Measurements from ENCODE around the gene ABCC12. TPM values are rescaled to one million over a fixed set of nuclear protein-coding genes. Genes with fewer than 3 reads are reported as not detected.

ABCC12 gene
- total RNA-seq, 4 donors from 2014 or later: not detected

DNA sequence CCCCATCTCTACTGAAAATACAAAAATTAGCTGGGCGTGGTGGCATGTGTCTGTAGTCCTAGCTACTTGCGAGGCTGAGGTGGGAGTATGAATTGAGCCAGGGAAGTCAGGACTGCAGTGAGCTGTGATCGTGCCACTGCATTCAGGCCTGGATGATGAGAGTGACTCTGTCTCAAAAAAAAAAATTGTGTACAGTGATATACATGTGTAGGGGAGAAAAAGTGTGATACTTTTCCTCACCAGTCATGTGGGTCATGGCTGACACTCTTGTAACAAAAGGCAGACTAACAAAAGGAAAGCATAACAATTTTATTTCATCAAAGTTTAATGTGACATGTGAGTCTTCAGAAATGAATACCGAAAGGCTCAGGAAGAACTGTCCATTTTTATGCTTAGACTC lies 2.0 kb upstream of the ABCC12 start:
- Histone ChIP-seq H3K4me1 (peaks cover 5% of the 10 kb centered on the region), H3K27ac (no peak overlapping the region), H3K4me3 (no peak overlapping the region), H3K27me3 (peaks cover 9% of the 10 kb centered on the region), H3K9me3 (no peaks in the 10 kb centered on the region), H3K36me3 (no peaks in the 10 kb centered on the region)
- 92% methylated on average over 4 of the region's 4 CpGs for WGBS
- TF ChIP-seq, protein P1, sequence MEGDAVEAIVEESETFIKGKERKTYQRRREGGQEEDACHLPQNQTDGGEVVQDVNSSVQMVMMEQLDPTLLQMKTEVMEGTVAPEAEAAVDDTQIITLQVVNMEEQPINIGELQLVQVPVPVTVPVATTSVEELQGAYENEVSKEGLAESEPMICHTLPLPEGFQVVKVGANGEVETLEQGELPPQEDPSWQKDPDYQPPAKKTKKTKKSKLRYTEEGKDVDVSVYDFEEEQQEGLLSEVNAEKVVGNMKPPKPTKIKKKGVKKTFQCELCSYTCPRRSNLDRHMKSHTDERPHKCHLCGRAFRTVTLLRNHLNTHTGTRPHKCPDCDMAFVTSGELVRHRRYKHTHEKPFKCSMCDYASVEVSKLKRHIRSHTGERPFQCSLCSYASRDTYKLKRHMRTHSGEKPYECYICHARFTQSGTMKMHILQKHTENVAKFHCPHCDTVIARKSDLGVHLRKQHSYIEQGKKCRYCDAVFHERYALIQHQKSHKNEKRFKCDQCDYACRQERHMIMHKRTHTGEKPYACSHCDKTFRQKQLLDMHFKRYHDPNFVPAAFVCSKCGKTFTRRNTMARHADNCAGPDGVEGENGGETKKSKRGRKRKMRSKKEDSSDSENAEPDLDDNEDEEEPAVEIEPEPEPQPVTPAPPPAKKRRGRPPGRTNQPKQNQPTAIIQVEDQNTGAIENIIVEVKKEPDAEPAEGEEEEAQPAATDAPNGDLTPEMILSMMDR (IDR thresholded peaks at IDR 0.05): no peak
- TF ChIP-seq POLR2AphosphoS5 (IDR thresholded peaks at IDR 0.05) (no peak), POLR2A (IDR thresholded peaks at IDR 0.05) (no peak), EP300 (IDR thresholded peaks at IDR 0.05) (no peak)
- no peak for DNase-seq (ENCODE audit: low spot score in 2 of 2)

DNA sequence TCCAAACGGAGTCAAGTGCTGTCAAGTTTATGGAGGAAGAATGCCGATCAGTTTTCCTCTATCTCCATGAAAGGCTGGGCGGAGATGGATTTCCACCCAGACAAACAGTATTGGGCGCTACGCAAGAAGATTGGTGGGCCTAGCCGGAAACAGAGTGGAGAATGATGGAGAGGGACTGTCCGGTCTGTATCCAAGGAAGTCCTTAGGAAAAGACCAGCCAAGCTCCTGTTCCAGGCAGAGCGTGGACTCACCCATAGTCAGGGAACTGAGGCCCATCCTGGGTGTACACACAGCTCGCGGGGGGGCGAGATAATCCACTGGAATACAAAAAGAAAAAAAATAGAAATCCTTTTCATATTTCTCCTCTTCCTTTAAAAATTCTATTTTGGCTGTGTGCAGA lies 1.5 kb upstream of the ABCC12 start:
- Histone ChIP-seq H3K4me3 (no peak overlapping the region), H3K27ac (no peak overlapping the region), H3K9me3 (no peaks in the 10 kb centered on the region), H3K4me1 (peaks cover 5% of the 10 kb centered on the region), H3K36me3 (no peaks in the 10 kb centered on the region), H3K27me3 (peaks cover 9% of the 10 kb centered on the region)
- 85% methylated on average over 11 of the region's 11 CpGs for WGBS
- TF ChIP-seq POLR2A (IDR thresholded peaks at IDR 0.05) (no peak), POLR2AphosphoS5 (IDR thresholded peaks at IDR 0.05) (no peak), EP300 (IDR thresholded peaks at IDR 0.05) (no peak)
- no peak for DNase-seq (ENCODE audit: low spot score in 2 of 2)

DNA sequence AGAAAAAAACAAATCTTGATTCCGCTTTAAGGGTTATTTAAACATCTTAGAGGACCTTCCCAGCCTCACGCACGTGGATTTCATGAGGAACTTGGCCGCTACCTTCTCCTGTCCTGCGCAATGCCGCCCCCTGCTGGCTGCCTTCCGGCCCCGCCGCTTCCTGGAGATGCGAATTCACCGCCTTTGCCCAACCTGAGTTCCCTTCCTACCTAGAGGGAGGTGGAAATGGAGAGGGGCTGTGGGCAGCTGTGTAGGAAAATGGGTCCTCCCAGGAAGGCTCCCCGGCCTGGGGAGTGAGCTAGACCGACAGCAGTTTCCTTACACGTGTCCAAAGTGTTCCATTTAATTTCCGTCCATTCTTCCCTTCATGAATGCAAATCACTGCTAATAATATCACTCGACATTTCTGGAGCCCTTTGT lies 1.0 kb upstream of the ABCC12 start:
- H3K4me3 ChIP-seq: no peak overlapping the region
- TF ChIP-seq POLR2A (IDR thresholded peaks at IDR 0.05) (no peak), EP300 (IDR thresholded peaks at IDR 0.05) (no peak), POLR2AphosphoS5 (IDR thresholded peaks at IDR 0.05) (no peak)
- TF ChIP-seq, protein P1 (IDR thresholded peaks at IDR 0.05): peak; percentile 60 to 91
- 11% methylated on average over 16 of the region's 16 CpGs for WGBS
- no peak overlapping the region for H3K27ac ChIP-seq
- H3K36me3 ChIP-seq: no peaks in the 10 kb centered on the region
- peaks cover 5% of the 10 kb centered on the region for H3K4me1 ChIP-seq
- no peaks in the 10 kb centered on the region for H3K9me3 ChIP-seq
- DNase-seq (ENCODE audit: low spot score in 2 of 2): peak; percentile 82 to 86
- peaks cover 9% of the 10 kb centered on the region for H3K27me3 ChIP-seq

DNA sequence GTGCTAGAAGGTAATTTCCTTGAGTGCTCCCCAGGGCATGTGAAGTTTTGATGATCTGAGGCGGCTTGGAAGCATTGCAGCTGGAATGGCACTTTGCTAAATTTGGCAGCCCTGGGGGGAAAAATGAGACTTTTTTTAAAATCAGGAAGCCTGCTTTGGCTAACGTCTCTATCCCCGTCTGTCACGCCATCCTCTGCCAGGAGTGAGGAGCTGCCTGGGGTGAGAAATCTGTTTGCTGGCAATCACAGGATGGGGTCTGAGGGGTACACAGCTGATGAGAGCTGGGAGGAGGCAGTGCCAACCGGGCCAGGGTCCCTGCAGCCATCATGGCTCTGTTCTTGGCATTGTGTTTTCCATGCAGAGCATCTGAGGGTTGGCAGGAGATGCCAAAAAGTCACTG lies 2.0 kb downstream of the ABCC12 start:
- peaks cover 9% of the 10 kb centered on the region for H3K27me3 ChIP-seq
- no peaks in the 10 kb centered on the region for H3K36me3 ChIP-seq
- peaks cover 5% of the 10 kb centered on the region for H3K4me1 ChIP-seq
- 15% methylated on average over 5 of the region's 5 CpGs for WGBS
- no peak overlapping the region for H3K4me3 ChIP-seq
- TF ChIP-seq POLR2A (IDR thresholded peaks at IDR 0.05) (no peak), POLR2AphosphoS5 (IDR thresholded peaks at IDR 0.05) (no peak), EP300 (IDR thresholded peaks at IDR 0.05) (no peak)
- TF ChIP-seq, protein P1 (IDR thresholded peaks at IDR 0.05): no peak
- H3K27ac ChIP-seq: no peak overlapping the region
- peak in 1 of 2 donors; percentile 54 for DNase-seq (ENCODE audit: low spot score in 2 of 2)
- H3K9me3 ChIP-seq: no peaks in the 10 kb centered on the region

DNA sequence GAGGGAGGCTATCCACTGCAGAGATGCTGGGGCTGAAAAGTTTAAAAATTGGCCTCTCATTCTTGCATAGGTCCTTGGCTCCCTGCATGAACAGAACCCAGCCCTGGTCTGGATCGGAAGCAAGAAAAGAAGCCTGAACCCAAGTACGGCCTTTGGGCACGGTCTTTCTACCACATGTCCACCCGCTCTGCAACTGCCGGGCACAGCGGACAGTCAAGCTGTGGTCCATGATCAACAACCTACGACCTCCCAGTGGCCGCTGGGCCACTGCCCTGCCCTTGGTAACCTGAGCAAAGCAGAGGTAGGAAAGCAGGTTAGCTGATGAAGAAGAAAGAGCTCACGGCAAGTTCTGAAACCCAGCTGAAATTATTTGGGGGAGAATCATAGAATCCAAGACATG lies 3.6 kb downstream of the ABCC12 start:
- Histone ChIP-seq H3K9me3 (no peaks in the 10 kb centered on the region), H3K36me3 (no peaks in the 10 kb centered on the region), H3K27me3 (peaks cover 9% of the 10 kb centered on the region), H3K4me3 (no peak overlapping the region), H3K27ac (no peak overlapping the region), H3K4me1 (peaks cover 5% of the 10 kb centered on the region)
- WGBS: 98% methylated on average over 9 of the region's 9 CpGs
- TF ChIP-seq POLR2A (IDR thresholded peaks at IDR 0.05) (no peak), POLR2AphosphoS5 (IDR thresholded peaks at IDR 0.05) (no peak), EP300 (IDR thresholded peaks at IDR 0.05) (no peak)
- TF ChIP-seq, protein P1 (IDR thresholded peaks at IDR 0.05): no peak
- peak in 1 of 2 donors; percentile 24 for DNase-seq (ENCODE audit: low spot score in 2 of 2)

DNA sequence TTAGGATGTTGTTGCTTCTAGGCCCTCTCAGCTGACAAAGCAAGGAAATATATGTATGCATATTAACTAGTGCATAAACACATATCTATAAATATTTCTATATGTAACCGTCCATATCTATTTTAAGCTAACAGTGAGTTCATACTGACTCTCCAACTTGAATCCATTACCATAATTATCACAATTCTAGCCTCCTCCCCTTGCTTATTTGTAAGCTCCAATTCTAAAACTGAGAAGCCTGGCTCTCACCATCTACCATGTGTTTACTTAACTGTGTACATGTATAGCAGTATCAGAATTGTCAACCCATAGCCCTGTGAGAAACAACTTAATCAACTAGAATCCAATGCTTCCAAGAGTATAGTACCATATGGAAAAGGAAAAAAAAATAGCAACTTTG lies 5.1 kb downstream of the ABCC12 start:
- 56% methylated on average over 1 of the region's 1 CpG for WGBS
- DNase-seq (ENCODE audit: low spot score in 2 of 2): no peak
- Histone ChIP-seq H3K9me3 (no peaks in the 10 kb centered on the region), H3K27me3 (peaks cover 3% of the 10 kb centered on the region), H3K27ac (no peak overlapping the region), H3K36me3 (no peaks in the 10 kb centered on the region), H3K4me3 (no peak overlapping the region), H3K4me1 (no peaks in the 10 kb centered on the region)
- TF ChIP-seq POLR2A (IDR thresholded peaks at IDR 0.05) (no peak), POLR2AphosphoS5 (IDR thresholded peaks at IDR 0.05) (no peak), EP300 (IDR thresholded peaks at IDR 0.05) (no peak)
- TF ChIP-seq, protein P1 (IDR thresholded peaks at IDR 0.05): no peak
